Measurements from ENCODE around the gene SPC25. TPM values are rescaled to one million over a fixed set of nuclear protein-coding genes. Genes with fewer than 3 reads are reported as not detected.
"Not testable (repeated sequence)": the region's sequence is repeated elsewhere in the genome, so short reads cannot be mapped to it uniquely, and the experiment has no call there.

Gene SPC25
- total RNA-seq, 6 experiments from 2014 or later, result 0.15 to 1.1 (median 0.67) TPM; not detected in 1

DNA sequence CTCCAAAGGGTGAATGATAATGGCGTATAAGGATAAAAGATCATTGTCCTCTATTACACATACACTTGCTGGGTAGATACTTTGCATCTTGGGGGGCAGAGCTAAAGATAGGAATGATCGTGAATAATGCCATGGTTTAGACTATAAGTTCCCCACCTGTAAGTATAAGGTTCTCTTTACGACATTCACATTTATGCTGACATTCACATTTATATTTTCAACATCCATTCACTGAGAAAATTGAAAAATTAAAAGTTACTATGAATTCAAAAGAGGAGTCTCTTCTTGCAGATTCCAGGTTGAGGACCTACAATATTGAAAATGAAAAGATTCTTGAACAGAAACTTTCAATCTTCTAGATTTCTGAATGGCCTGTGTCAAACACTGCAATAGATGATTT, 2.1 kb upstream of the SPC25 start:
- TF ChIP-seq, protein P1, sequence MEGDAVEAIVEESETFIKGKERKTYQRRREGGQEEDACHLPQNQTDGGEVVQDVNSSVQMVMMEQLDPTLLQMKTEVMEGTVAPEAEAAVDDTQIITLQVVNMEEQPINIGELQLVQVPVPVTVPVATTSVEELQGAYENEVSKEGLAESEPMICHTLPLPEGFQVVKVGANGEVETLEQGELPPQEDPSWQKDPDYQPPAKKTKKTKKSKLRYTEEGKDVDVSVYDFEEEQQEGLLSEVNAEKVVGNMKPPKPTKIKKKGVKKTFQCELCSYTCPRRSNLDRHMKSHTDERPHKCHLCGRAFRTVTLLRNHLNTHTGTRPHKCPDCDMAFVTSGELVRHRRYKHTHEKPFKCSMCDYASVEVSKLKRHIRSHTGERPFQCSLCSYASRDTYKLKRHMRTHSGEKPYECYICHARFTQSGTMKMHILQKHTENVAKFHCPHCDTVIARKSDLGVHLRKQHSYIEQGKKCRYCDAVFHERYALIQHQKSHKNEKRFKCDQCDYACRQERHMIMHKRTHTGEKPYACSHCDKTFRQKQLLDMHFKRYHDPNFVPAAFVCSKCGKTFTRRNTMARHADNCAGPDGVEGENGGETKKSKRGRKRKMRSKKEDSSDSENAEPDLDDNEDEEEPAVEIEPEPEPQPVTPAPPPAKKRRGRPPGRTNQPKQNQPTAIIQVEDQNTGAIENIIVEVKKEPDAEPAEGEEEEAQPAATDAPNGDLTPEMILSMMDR (IDR thresholded peaks at IDR 0.05), result no peak
- TF ChIP-seq POLR2A (IDR thresholded peaks at IDR 0.05), result no peak
- DNase-seq, result no peak
- intact Hi-C loops (cut with DNase I), result no loop called here
- no peak for ATAC-seq
- Histone ChIP-seq H3K27me3 (no peaks in the 10 kb centered on the region), H3K4me3 (no peak overlapping the region), H3K4me1 (peaks cover 0 to 17% (median 6%) of the 10 kb centered on the region in 4 donors), H3K9me3 (no peaks in the 10 kb centered on the region), H3K36me3 (no peaks in the 10 kb centered on the region), H3K27ac (no peak overlapping the region)
- 64% methylated on average over 3 of the region's 3 CpGs for WGBS (ENCODE audit: insufficient coverage, low coverage, low lambda C conversion rate, missing lambda C conversion rate)

- H3K27ac ChIP-seq, result no peak overlapping the region
- 25% methylated on average over 3 of the region's 3 CpGs for WGBS (ENCODE audit: insufficient coverage, low coverage, low lambda C conversion rate, missing lambda C conversion rate)
- H3K36me3 ChIP-seq, result no peaks in the 10 kb centered on the region
- no peaks in the 10 kb centered on the region for H3K9me3 ChIP-seq
- no peak overlapping the region for H3K4me3 ChIP-seq
- no peak for TF ChIP-seq POLR2A (IDR thresholded peaks at IDR 0.05)
- TF ChIP-seq, protein P1 (IDR thresholded peaks at IDR 0.05), result no peak
- peaks cover 0 to 5% (median 2%) of the 10 kb centered on the region in 4 donors for H3K4me1 ChIP-seq
- ATAC-seq, result no peak
- no peaks in the 10 kb centered on the region for H3K27me3 ChIP-seq
- DNase-seq, result no peak
- intact Hi-C loops (cut with DNase I), result no loop called here
These were observed 610 bp downstream of the SPC25 start for GRCh38 chr2:168889635-168890005.

- no CpG with 5 or more reads among the region's 1 CpG for WGBS (ENCODE audit: insufficient coverage, low coverage, low lambda C conversion rate, missing lambda C conversion rate)
- ATAC-seq (no peak), DNase-seq (no peak)
- Histone ChIP-seq H3K36me3 (no peaks in the 10 kb centered on the region), H3K27me3 (no peaks in the 10 kb centered on the region), H3K4me3 (no peak overlapping the region), H3K27ac (no peak overlapping the region), H3K9me3 (no peaks in the 10 kb centered on the region), H3K4me1 (no peaks in the 10 kb centered on the region)
- TF ChIP-seq POLR2A (IDR thresholded peaks at IDR 0.05), result no peak
- TF ChIP-seq, protein P1 (IDR thresholded peaks at IDR 0.05), result no peak
- intact Hi-C loops (cut with DNase I), result no loop called here
These were observed 5.3 kb downstream of the SPC25 start for GRCh38 chr2:168884975-168885374.

DNA sequence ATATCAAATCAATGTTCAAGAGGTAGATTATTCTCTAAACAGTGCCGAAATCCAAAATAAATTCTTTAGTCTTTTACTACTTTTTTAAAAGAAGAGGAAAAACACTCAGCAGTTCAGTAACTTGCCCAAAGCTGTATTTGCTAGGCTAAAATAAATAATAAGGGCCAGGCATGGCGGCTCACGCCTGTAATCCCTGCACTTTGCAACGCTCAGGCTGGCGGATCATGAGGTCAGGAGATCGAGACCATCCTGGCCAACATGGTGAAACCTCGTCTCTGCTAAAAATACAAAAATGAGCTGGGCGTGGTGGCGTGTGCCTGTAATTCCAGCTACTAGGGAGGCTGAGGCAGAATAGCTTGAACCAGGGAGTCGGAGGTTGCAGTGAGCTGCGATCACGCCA, 8.1 kb downstream of the SPC25 start:
- intact Hi-C loops (cut with DNase I); H3K27ac ChIP-seq; H3K9me3 ChIP-seq; H3K4me3 ChIP-seq; DNase-seq; ATAC-seq; H3K27me3 ChIP-seq; H3K36me3 ChIP-seq; H3K4me1 ChIP-seq: not testable (repeated sequence)
- 91% methylated on average over 11 of the region's 12 CpGs for WGBS (ENCODE audit: insufficient coverage, low coverage, low lambda C conversion rate, missing lambda C conversion rate)

- no peaks in the 10 kb centered on the region for H3K4me1 ChIP-seq
- H3K27me3 ChIP-seq, result no peaks in the 10 kb centered on the region
- intact Hi-C loops (cut with DNase I), result no loop called here
- TF ChIP-seq, protein P1 (IDR thresholded peaks at IDR 0.05), result no peak
- TF ChIP-seq POLR2A (IDR thresholded peaks at IDR 0.05), result no peak
- H3K4me3 ChIP-seq, result no peak overlapping the region
- no peaks in the 10 kb centered on the region for H3K9me3 ChIP-seq
- WGBS (ENCODE audit: insufficient coverage, low coverage, low lambda C conversion rate, missing lambda C conversion rate), result 90% methylated on average over 5 of the region's 6 CpGs
- ATAC-seq, result no peak
- H3K36me3 ChIP-seq, result no peaks in the 10 kb centered on the region
- no peak overlapping the region for H3K27ac ChIP-seq
- DNase-seq, result no peak
These were observed 15.7 kb downstream of the SPC25 start for GRCh38 chr2:168874368-168875054.

GRCh38 chr2:168870824-168871223, 19.4 kb downstream of the SPC25 start:
- H3K27me3 ChIP-seq; H3K4me3 ChIP-seq; H3K36me3 ChIP-seq; ATAC-seq; DNase-seq; intact Hi-C loops (cut with DNase I); H3K9me3 ChIP-seq; H3K4me1 ChIP-seq; H3K27ac ChIP-seq: not testable (repeated sequence)
- 94% methylated on average over 3 of the region's 4 CpGs for WGBS (ENCODE audit: insufficient coverage, low coverage, low lambda C conversion rate, missing lambda C conversion rate)

DNA sequence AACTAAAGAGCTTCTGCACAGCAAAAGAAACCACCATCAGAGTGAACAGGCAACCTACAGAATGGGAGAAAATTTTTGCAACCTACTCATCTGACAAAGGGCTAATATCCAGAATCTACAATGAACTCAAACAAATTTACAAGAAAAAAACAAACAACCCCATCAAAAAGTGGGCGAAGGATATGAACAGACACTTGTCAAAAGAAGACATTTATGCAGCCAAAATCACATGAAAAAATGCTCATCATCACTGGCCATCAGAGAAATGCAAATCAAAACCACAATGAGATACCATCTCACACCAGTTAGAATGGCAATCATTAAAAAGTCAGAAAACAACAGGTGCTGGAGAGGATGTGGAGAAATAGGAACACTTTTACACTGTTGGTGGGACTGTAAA, 19.9 kb downstream of the SPC25 start:
- intact Hi-C loops (cut with DNase I); H3K27me3 ChIP-seq; DNase-seq; H3K9me3 ChIP-seq; ATAC-seq; H3K27ac ChIP-seq; H3K36me3 ChIP-seq; H3K4me3 ChIP-seq; H3K4me1 ChIP-seq: not testable (repeated sequence)
- 100% methylated on average over 1 of the region's 1 CpG for WGBS (ENCODE audit: insufficient coverage, low coverage, low lambda C conversion rate, missing lambda C conversion rate)

DNA sequence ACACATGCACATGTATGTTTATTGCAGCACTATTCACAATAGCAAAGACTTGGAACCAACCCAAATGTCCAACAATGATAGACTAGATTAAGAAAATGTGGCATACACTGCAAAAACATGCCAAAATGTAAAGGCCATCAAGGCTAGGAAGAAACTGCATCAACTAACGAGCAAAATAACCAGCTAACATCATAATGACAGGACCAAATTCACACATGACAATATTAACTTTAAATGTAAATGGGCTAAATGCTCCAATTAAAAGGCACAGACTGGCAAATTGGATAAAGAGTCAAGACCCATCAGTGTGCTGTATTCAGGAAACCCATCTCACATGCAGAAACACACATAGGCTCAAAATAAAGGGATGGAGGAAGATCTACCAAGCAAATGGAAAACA, 23.1 kb downstream of the SPC25 start:
- intact Hi-C loops (cut with DNase I); H3K27me3 ChIP-seq; H3K4me3 ChIP-seq; ATAC-seq; H3K36me3 ChIP-seq; DNase-seq; H3K9me3 ChIP-seq; H3K27ac ChIP-seq; H3K4me1 ChIP-seq: not testable (repeated sequence)
- 100% methylated on average over 1 of the region's 1 CpG for WGBS (ENCODE audit: insufficient coverage, low coverage, low lambda C conversion rate, missing lambda C conversion rate)
